GM23248 (cell line): ENCODE results near the gene GLYR1.

Experiments used
- EZH2 ChIP-seq: fragments of 200-600 bp; sonication (generic); IDR thresholded peaks from 2 replicates; pipeline ENCODE4 v1.6.1; 2018; ENCODE audit warnings: antibody characterized with exemption, mild to moderate bottlenecking; ENCODE audit not compliant: insufficient read depth, poor library complexity, severe bottlenecking
- EZH2phosphoT487 ChIP-seq: fragments of 200-600 bp; sonication (generic); IDR thresholded peaks from 2 replicates; pipeline ENCODE4 v1.6.1; 2018; ENCODE audit warnings: antibody characterized with exemption, moderate library complexity, mild to moderate bottlenecking, low read depth; ENCODE audit not compliant: insufficient read depth

DNA sequence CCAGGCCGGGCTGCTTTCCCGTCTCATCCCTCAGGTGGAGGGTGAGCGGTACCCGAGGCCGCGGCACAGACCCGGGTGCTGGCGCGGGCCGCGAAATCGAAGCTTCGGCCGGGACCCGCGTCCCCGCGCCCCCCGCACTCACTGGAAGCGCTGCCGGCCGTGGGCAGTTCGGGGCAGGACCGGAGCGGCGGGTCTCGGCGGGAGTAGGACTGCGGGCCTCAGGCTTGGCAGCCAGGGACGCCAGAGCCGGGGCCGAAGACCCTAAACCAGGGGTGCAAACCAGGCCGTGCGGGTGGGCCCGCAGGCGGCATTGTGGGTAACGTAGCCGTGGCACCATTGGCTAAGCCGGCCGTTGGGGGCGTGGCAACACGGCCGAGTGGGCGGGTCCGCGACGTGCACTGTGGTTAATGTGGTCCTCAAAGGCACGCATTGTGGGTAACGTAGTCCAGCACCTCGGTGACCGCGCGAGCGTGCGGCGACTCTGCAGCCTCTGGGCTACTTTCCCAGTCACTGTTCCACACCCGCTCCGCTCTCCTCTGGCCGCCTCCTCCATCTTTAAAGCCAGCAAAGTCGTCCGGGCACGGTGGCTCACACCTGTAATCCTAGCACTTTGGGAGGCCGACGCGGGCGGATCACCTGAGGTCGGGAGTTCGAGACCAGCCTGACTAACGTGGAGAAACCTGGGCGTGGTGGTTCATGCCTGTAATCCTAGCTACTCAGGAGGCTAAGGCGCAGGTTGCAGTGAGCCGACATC, 80.0 kb downstream of the GLYR1 start, which contains the start of gene ZNF500:
- TF ChIP-seq EZH2 (no peak), EZH2phosphoT487 (no peak)
